DMS53 treated with DMSO at 0.1 percent for 48 hours (cell line): ENCODE results near the gene CDKN1A.

Experiments used
- DNase-seq: peaks from one replicate; lab custom pipeline; 2025; ENCODE audit not compliant: unreplicated experiment; lab: John Stamatoyannopoulos, UW

The CDKN1A gene

GRCh38 chr6:36655085-36655724 is 23.3 kb upstream of the CDKN1A start:
- DNase-seq: no peak

GRCh38 chr6:36656441-36656840 is 22.1 kb upstream of the CDKN1A start:
- no peak for DNase-seq

GRCh38 chr6:36657271-36657670 is 21.2 kb upstream of the CDKN1A start:
- no peak for DNase-seq

- DNase-seq: no peak
Observed at GRCh38 chr6:36657942-36658544, 20.5 kb upstream of the CDKN1A start.

- no peak for DNase-seq
Observed at GRCh38 chr6:36659271-36659670, 19.2 kb upstream of the CDKN1A start.

GRCh38 chr6:36660771-36661471 is 17.6 kb upstream of the CDKN1A start:
- no peak for DNase-seq

GRCh38 chr6:36662380-36662779 is 16.1 kb upstream of the CDKN1A start:
- DNase-seq: no peak

GRCh38 chr6:36662827-36663256 is 15.7 kb upstream of the CDKN1A start:
- DNase-seq: no peak

- no peak for DNase-seq
Observed at GRCh38 chr6:36663504-36664446, 14.7 kb upstream of the CDKN1A start.

- no peak for DNase-seq
Observed at GRCh38 chr6:36665180-36665579, 13.3 kb upstream of the CDKN1A start.

GRCh38 chr6:36666287-36666686 is 12.2 kb upstream of the CDKN1A start:
- DNase-seq: no peak

- DNase-seq: peak; percentile 62
Observed at GRCh38 chr6:36666826-36667591, 11.5 kb upstream of the CDKN1A start.

- no peak for DNase-seq
Observed at GRCh38 chr6:36668591-36668990, 9.9 kb upstream of the CDKN1A start.

- DNase-seq: no peak
Observed at GRCh38 chr6:36669002-36669401, 9.5 kb upstream of the CDKN1A start.

GRCh38 chr6:36670271-36670670 is 8.2 kb upstream of the CDKN1A start:
- no peak for DNase-seq

GRCh38 chr6:36671687-36672375 is 6.7 kb upstream of the CDKN1A start:
- DNase-seq: no peak

GRCh38 chr6:36673882-36674281 is 4.6 kb upstream of the CDKN1A start:
- DNase-seq: no peak

GRCh38 chr6:36674942-36675341 is 3.6 kb upstream of the CDKN1A start:
- peak; percentile 18 for DNase-seq

- DNase-seq: no peak
Observed at GRCh38 chr6:36676141-36677058, 2.1 kb upstream of the CDKN1A start.
